Body of pancreas (tissue), 4 donors: ENCODE results near the gene SNRPE.

ENCODE experiments used
- POLR2A ChIP-seq, 3 donors: fragments of 450-650 bp; IDR thresholded peaks; one replicate each; pipeline ENCODE4 v1.6.1; 2016; ENCODE audit warnings: antibody characterized with exemption in 3 of 3, mild to moderate bottlenecking in 2 of 3
- TF ChIP-seq, protein P1 (sequence below), 7 experiments: fragments of 450-650 bp in 4 of 7; fragments of 200-600 bp in 3 of 7; sonication (generic) in 3 of 7; IDR thresholded peaks; one replicate each; pipeline ENCODE4 v1.5.1; 2016 to 2019; ENCODE audit warnings: antibody characterized with exemption in 7 of 7

DNA sequence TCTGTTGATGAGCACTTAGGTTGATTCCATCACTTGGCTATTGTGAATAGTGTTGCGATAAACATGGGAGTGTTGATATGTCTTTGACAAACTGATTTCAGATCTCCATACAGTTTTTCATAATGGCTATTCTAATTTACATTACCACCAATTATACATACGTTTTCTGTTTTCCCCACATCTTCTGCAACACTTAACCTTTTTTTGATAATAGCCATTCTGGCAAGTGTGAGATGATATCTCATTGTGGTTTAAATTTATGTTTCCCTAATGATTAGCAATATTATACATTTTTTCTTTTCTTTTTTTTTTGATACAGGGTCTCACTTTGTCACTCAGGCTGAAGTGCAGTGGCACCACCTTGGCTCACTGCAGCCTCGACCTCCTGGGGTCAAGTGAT, 17.0 kb downstream of the SNRPE start:
- TF ChIP-seq, protein P1, sequence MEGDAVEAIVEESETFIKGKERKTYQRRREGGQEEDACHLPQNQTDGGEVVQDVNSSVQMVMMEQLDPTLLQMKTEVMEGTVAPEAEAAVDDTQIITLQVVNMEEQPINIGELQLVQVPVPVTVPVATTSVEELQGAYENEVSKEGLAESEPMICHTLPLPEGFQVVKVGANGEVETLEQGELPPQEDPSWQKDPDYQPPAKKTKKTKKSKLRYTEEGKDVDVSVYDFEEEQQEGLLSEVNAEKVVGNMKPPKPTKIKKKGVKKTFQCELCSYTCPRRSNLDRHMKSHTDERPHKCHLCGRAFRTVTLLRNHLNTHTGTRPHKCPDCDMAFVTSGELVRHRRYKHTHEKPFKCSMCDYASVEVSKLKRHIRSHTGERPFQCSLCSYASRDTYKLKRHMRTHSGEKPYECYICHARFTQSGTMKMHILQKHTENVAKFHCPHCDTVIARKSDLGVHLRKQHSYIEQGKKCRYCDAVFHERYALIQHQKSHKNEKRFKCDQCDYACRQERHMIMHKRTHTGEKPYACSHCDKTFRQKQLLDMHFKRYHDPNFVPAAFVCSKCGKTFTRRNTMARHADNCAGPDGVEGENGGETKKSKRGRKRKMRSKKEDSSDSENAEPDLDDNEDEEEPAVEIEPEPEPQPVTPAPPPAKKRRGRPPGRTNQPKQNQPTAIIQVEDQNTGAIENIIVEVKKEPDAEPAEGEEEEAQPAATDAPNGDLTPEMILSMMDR (IDR thresholded peaks at IDR 0.05): no peak
- no peak for TF ChIP-seq POLR2A (IDR thresholded peaks at IDR 0.05)
